HFF-Myc (cell line): ENCODE measurements around the gene MSI2.

Experiments used
- DNase-seq: peaks from one replicate; pipeline ENCODE4 v3.0.0-alpha.2; 2011; ENCODE audit warnings: low read depth; ENCODE audit errors: extremely low read depth
- H3K4me3 ChIP-seq: replicated peaks from 2 replicates; pipeline ENCODE4 v1.5.1; 2011; ENCODE audit warnings: low read depth, mild to moderate bottlenecking, control low read depth, low read length
- CTCF ChIP-seq: IDR thresholded peaks from 2 replicates; pipeline ENCODE4 v1.5.1; 2012; ENCODE audit warnings: mild to moderate bottlenecking, low read depth, low read length, control low read depth; ENCODE audit errors: missing control alignments

The MSI2 gene

GRCh38 chr17:57455063-57455914, 199.0 kb downstream of the MSI2 start:
- no peak for TF ChIP-seq CTCF
- no peak for DNase-seq
- no peak overlapping the region for H3K4me3 ChIP-seq

GRCh38 chr17:57456622-57457021, 200.3 kb downstream of the MSI2 start:
- no peak overlapping the region for H3K4me3 ChIP-seq
- no peak for DNase-seq
- no peak for TF ChIP-seq CTCF

- TF ChIP-seq CTCF, result no peak
- H3K4me3 ChIP-seq, result no peak overlapping the region
- DNase-seq, result no peak
Observed at GRCh38 chr17:57457188-57457587, 200.9 kb downstream of the MSI2 start.

- H3K4me3 ChIP-seq, result no peak overlapping the region
- no peak for TF ChIP-seq CTCF
- DNase-seq, result no peak
Observed at GRCh38 chr17:57458718-57459285, 202.5 kb downstream of the MSI2 start.

GRCh38 chr17:57459286-57459915, 203.1 kb downstream of the MSI2 start:
- no peak overlapping the region for H3K4me3 ChIP-seq
- DNase-seq, result no peak
- TF ChIP-seq CTCF, result no peak

- TF ChIP-seq CTCF, result no peak
- H3K4me3 ChIP-seq, result no peak overlapping the region
- no peak for DNase-seq
Observed at GRCh38 chr17:57461082-57461481, 204.8 kb downstream of the MSI2 start.
